GM18499 (cell line): Measurements from ENCODE around the gene SERPINF2.
"Not testable (repeated sequence)": the region's sequence is repeated elsewhere in the genome, so short reads cannot be mapped to it uniquely, and the experiment has no call there.

Experiments used
- ATAC-seq: cut with Tn5 transposase; IDR thresholded peaks from one replicate; pipeline ENCODE4 v1.9.1; 2021; ENCODE audit warnings: moderate number of reproducible peaks; ENCODE audit not compliant: insufficient read depth, unreplicated experiment

The SERPINF2 gene

GRCh38 chr17:1742371-1743087 is at the start of gene SERPINF2:
Gene SERPINF2, plus strand, starts transcription at chr17:1742871. Its CDS starts 2,125 bp downstream, at chr17:1744996.
- ATAC-seq = no peak

- no peak for ATAC-seq
These were observed 49.3 kb upstream of the SERPINF2 start for GRCh38 chr17:1693339-1693738.

- ATAC-seq = no peak
These were observed 47.3 kb upstream of the SERPINF2 start for GRCh38 chr17:1695365-1695764.

GRCh38 chr17:1697681-1698080 is 45.0 kb upstream of the SERPINF2 start:
- no peak for ATAC-seq

DNA sequence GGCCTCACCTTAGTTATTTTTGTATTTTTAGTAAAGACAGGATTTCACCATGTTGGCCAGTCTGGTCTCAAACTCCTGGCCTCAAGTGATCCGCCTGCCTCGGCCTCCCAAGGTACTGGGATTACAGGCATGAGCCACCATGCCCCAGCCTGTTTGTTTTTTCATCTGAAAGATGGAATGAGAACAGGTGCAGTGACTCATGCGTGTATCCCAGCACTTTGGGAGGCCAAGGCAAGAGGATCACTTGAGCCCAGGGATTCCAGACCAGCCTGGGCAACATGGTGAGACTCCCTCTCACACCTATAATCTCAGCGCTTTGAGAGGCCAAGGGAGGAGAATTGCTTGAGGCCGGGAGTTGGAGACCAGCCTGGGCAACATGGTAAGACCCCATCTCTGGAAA is 42.8 kb upstream of the SERPINF2 start:
- not testable (repeated sequence) for ATAC-seq

GRCh38 chr17:1703063-1703462 is 39.6 kb upstream of the SERPINF2 start:
- no peak for ATAC-seq

DNA sequence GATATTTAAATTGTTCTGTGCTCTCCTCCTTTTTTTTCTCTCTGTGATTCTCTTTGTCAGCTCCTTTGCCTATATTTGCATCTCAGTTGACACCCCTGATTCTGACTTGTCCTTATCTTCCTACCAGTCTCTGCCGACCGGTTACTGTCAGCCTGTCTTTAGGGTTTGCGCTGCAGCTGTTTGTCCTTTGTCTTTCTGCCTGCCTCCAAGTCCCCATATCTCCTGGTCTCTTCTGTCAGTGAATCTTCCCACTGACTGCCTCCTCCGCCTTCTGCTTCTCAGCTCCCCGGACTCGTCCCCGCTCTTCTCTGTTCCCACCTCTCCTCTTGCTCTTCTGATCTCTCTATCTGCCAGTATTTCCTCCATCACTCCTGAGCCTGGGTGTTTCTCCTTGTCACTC is 37.7 kb upstream of the SERPINF2 start:
- ATAC-seq = no peak

DNA sequence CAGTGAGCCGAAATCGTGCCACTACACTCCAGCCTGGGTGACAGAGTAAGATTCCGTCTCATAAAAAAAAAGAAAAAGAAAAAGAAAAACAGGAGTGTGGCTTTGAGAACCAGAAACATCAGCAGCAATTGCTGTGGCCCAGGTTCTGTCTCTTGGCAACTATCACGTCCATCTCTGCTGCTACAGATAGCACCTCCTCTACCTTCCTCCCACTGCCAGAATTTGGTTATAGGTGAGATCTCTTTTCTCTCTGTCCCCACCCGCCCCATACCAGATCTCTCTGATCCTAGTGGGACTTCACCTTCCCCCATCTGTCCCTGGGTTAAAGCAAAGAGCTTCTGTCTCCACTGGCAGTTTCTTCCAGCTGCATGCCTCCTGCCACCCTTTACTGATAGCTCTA is 35.6 kb upstream of the SERPINF2 start:
- no peak for ATAC-seq

DNA sequence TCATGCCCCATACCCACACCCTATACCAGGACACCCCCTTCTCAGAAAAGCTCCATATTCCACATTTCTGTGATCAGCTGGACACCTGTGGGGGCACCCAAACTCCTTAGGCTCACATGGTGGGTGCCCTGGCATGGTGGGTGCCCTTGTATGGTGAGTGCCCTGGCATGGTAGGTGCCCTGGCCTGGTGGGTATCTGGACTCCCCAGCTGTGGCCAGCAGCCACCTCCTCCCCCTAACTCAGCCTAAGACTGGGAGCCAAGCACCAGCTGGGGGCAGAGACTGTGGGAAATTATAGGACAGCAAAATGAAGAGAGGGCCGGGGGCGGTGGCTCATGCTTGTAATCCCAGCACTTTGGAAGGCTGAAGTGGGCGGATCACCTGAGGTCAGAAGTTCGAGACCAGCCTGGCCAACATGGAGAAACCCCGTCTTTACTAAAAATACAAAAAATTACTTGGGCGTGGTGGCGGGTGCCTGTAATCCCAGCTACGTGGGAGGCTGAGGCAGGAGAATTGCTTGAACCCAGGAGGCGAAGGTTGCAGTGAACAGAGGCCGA is 33.8 kb upstream of the SERPINF2 start:
- not testable (repeated sequence) for ATAC-seq

- ATAC-seq = no peak
These were observed 33.2 kb upstream of the SERPINF2 start for GRCh38 chr17:1709403-1709951.

DNA sequence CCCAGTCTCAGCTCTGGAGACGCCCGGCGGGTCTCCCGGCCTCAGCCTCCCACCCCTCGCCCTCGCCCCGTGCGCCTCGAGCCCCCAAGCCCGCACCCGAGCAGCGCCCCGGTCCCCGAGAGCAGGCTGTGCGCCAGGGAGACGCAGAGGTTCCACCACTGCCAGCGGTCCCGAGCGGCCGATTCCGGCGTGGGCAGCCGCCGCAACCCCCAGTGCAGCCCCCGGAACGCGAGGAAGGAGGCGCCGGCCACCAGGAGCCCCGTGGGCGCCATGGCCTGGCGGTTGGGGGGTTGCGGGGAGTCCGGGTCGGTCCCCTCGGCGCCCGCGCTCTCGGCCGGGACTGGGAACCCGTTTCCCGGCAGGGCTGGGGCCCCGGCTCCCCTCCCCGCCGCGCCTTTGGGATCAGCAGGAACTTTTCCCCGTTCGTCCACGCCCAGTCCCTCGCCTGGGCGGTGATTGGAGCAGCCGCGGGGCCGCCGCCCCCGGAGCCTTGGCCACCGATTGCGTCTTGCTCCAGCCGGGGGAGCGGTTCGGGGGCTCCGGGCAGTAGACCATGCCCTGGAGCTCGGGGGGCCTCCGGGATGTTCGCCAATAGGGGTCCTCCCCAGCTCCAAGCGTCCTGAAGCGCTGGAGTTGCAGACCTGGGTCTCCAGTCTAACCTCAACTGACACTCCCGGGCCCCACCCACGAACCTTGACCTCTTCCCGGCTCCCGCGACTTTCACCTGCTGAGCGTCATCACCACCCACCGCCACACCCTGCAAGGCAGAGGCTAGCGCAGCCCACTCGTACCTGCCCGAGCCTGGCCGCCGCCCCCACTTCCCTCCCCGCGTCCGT is 32.5 kb upstream of the SERPINF2 start, which contains the start of gene TLCD2:
Gene TLCD2, minus strand, starts transcription at position 407 of the 836 bp plus-strand sequence. Its CDS starts 135 bp downstream, at position 272.
- ATAC-seq = no peak

DNA sequence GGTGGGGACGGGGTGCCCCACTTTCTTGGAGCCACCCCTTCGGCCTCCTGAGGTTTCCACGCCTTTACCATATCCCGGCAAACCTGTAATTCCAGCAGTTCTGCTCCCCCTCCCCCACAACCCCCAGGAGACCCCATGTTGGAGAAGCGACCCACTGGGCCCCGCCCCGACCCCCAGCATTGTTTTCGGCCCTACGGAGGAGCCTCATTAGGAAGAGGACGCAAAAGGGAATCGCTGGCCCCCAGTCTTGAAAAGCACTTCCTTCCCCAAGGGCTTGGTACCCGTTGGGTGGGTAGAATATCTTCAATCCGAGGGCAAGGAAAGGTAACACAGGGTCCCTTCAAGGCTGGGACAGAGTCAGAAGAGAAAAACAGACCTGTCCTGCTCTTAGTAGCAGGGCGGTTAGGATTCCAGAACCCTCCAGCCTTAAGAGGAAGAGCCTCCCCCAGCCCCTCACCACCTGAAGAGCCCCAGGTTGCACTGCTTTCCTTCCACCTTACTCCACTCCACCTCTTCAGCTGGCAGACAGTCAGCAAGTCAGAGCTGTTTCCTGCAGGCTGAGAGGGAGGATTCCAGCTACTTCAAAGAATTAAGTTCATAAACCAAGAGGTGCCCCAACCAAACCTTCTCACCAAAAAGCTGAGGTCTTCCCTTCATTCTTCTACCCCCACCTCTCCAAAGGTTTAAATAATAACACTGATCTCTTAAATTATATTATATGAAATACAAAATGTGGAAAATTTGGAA is 31.7 kb upstream of the SERPINF2 start:
- ATAC-seq = no peak

GRCh38 chr17:1711804-1712203 is 30.9 kb upstream of the SERPINF2 start:
- ATAC-seq = no peak

DNA sequence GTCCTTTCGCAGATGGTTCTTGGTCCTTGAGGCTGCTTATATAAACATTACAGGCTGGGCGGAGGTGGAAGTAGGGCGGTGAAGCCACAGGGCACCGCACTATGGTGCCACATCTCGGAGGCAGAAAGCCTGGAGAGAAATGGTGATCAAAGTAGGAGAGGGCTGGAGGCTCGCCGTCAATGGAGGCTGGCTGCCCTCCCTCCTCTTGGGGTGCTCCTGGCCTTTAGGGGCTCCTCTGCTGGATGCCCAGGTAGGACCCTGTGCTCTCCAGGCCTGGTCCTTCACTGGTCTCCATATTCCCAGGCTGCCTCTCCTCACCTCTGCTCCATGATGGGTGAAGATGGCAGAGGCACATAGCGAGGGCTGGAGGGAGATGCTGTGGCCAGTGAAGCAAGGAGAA is 30.4 kb upstream of the SERPINF2 start:
- ATAC-seq = no peak

DNA sequence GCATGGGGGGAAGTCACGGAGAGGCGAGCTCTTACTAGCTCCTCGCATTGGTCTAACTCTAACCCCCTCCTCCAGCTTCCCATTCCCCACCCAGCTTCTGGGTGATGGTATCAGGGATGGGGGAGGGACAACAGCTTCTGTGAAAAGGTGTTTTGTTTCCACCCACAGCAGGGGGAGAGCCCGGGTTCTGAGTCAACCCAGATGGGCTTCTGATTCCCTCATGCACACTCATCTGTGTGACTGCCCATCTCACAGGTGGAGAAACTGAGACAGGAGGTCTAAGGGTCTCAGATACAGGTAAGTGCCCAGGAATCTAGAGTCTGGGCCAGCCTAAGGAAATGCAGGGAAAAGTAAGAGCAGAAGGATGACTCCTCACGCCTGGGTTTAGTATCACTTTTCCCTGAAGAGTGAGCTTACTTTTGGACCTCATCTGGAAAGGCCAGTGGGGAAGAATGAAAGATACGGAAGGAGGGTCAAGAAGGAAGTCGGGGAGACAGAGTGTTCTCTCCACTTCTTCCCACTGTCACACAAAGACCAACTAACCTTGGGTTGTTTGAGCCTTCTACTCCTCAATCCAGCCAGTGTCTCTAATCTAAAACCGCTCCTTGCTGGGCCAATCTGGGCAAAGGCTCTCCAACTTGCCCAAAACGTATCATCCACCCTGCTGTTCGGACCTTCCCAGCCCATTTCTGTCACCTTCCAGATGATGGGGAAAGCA is 29.4 kb upstream of the SERPINF2 start:
- no peak for ATAC-seq

DNA sequence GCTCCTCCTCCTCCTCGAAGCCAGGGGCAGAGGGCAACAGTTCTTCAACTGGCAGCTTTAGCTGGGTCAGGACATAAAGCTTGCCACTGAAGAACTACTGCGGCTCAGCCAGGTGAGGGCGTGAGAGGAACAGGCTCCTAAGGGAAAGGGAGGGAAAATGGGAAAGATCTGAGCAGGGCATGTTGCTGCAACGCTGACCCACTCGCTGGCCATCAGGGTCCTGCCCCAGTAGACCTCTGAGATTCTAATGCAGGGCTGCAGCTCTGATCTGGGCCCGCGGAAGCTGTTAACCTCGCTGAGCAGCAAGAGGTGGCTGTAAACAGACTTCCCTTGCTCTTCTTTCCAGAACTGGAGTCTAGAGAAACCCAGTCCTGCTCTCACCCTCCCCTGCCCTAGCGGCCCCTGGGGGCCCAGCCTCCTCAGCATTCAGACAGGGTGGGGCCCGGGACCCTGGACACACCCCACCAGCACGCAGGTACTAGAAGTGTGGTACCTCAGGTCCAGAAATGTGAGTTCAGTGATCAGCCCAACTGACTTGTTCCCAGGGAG is 28.7 kb upstream of the SERPINF2 start:
- ATAC-seq = no peak

DNA sequence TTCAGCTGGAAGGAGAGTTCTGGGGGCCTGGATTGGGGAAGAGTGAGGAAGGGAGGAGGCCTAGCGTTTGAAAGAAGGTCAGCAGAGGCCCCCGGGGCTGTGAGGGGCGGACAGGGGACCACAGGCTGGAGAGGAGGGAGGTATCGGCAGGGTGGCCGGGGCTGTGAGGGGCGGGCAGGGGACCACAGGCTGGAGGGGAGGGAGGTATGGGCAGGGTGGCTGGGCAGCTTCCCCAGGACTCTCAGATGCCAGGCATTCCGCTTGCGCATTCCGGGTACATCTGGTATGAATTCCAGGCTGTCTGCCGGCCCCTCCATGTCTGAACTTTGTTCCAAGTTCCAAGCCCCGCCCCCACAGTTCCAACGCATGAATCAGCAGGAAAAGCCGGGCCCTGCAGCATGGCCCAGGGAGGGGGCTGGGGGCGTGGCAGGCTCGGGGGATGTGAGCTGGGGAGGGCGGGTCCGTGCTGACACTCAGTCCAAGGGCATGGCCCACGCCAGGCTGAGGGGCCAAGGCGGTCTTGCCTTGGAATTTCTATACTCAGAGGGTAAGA is 28.2 kb upstream of the SERPINF2 start:
- no peak for ATAC-seq

DNA sequence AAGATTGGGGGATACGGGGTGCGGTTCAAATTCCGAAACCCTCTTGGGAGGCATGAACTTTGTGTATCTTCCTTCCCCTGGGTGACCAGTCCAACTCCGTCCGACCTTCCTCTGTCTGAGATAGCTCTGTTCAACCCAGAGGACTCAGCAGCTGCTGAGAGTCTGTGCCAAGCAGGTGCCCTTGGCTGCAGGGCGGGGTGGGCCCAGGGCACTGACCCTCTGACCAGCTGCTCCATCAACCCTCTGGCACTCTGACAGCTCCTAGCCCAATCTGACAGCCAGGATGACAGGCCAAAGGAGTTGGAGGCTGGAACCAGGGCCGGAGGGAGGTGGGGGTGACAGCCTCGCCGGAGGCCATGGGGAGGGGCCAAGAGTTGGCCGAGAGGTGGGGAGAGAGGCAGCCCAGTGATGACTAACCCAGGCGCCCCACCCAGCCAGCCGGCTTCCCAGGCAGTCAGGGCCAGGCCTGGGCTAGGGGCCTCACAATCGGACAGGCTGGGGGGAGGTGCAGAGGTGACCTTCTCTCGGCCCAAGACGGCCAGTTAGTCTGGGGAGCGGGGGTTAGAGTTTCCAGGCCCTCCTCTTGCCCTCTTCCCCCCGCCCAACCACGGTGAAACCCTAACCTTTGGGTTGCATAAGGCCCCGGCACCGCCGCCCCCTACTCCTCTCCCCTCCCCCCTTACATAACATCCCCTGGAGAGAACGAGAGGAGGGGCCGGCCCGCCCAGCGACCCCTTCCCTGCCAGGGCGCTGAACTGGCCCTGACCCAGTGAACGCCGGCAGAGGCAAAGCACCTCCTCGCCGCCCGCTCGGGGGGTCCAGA is 27.5 kb upstream of the SERPINF2 start:
- ATAC-seq = no peak
